ENCODE results near the gene CLEC16A. TPM values are rescaled to one million over a fixed set of nuclear protein-coding genes. Genes with fewer than 3 reads are reported as not detected.

The CLEC16A gene, protein sequence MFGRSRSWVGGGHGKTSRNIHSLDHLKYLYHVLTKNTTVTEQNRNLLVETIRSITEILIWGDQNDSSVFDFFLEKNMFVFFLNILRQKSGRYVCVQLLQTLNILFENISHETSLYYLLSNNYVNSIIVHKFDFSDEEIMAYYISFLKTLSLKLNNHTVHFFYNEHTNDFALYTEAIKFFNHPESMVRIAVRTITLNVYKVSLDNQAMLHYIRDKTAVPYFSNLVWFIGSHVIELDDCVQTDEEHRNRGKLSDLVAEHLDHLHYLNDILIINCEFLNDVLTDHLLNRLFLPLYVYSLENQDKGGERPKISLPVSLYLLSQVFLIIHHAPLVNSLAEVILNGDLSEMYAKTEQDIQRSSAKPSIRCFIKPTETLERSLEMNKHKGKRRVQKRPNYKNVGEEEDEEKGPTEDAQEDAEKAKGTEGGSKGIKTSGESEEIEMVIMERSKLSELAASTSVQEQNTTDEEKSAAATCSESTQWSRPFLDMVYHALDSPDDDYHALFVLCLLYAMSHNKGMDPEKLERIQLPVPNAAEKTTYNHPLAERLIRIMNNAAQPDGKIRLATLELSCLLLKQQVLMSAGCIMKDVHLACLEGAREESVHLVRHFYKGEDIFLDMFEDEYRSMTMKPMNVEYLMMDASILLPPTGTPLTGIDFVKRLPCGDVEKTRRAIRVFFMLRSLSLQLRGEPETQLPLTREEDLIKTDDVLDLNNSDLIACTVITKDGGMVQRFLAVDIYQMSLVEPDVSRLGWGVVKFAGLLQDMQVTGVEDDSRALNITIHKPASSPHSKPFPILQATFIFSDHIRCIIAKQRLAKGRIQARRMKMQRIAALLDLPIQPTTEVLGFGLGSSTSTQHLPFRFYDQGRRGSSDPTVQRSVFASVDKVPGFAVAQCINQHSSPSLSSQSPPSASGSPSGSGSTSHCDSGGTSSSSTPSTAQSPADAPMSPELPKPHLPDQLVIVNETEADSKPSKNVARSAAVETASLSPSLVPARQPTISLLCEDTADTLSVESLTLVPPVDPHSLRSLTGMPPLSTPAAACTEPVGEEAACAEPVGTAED
- 5.2 and 6.1 TPM in 2 replicates for polyA plus RNA-seq

GRCh38 chr16:10944249-10945064 lies at the start of gene CLEC16A:
TSS of gene CLEC16A (plus strand) at chr16:10944564. CDS start at chr16:10944718, 154 bp downstream.

DNA sequence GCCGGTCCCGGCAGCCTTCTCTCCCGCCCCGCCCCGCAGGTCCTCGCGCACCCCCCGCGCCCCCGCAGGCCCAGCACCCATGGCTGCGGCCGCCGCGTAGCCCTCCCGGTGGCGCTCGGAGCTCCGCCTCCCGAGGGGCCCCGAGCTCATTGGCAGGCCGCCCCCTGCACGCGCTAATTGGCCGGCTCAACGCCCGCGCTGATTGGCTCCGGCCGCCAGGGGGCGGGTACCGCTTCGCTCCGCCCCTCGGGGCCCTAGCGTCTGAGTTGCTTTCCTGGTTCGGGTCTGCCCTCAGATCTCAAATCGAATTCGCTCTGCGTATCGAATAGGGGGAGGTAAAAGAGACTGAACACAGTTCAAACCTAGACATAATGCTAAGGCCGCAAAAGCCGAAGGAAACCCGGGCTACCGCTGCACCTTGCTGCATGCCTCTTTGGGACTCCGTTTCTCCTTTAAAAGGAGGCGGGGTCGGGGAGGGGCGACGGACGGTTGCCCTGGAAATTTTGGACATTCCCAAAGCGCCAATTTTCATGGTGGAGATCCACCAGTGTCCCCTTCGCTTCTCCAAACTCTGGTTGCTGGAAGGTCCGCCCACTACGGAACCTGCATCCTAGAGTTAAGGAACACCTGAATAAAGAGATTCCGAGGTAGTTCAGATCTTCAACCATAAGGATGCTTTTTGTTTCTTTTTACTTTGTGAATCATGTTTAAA lies 1.9 kb upstream of the CLEC16A start, which contains the start of gene DEXI:
TSS of gene DEXI (minus strand) at position 117 of the 712 bp plus-strand sequence. CDS start 463 bp downstream, outside the sequence.

Other genes with a start within 250 kb of the CLEC16A start
- 1.0 TPM in 1 of 2 replicates, not detected in the other for gene TEKT5, start 249.6 kb upstream of the CLEC16A start, polyA plus RNA-seq
- gene NUBP1, start 200.7 kb upstream of the CLEC16A start, polyA plus RNA-seq, result 12.0 and 17.9 TPM in 2 replicates
- gene TVP23A, start 125.8 kb upstream of the CLEC16A start, polyA plus RNA-seq, result 6.7 and 7.7 TPM in 2 replicates
- gene CIITA, start 67.4 kb upstream of the CLEC16A start, polyA plus RNA-seq, result 0.03 and 0.38 TPM in 2 replicates
- 11.3 and 18.9 TPM in 2 replicates for gene DEXI, start 2.1 kb upstream of the CLEC16A start, polyA plus RNA-seq